GM21717 (cell line): ENCODE data around the gene TRAPPC6A.

Experiments used
- ATAC-seq: cut with Tn5 transposase; IDR thresholded peaks from one replicate; pipeline ENCODE4 v1.9.1; 2021; ENCODE audit warnings: mild to moderate bottlenecking, moderate library complexity; ENCODE audit not compliant: unreplicated experiment

The TRAPPC6A gene

DNA sequence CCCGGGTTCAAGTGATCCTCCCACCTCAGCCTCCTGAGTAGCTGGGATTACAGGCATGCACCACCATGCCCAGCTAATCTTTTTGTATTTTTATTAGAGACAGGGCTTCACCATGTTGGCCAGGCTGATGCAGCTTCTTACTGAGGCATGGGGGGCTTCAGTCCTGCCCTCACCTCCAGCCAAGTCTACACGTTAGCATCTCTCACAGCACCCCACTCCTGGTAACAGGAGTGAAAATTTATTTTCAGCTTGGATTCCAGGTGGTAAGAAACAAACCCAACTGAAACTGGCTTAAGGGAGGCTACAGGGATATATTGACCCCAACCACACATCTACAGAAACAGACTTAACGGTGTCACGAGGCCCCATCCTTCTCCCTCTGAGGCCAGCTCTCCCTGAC, 27.9 kb downstream of the TRAPPC6A start:
- no peak for ATAC-seq

GRCh38 chr19:45149129-45149528, 28.9 kb downstream of the TRAPPC6A start:
- no peak for ATAC-seq

DNA sequence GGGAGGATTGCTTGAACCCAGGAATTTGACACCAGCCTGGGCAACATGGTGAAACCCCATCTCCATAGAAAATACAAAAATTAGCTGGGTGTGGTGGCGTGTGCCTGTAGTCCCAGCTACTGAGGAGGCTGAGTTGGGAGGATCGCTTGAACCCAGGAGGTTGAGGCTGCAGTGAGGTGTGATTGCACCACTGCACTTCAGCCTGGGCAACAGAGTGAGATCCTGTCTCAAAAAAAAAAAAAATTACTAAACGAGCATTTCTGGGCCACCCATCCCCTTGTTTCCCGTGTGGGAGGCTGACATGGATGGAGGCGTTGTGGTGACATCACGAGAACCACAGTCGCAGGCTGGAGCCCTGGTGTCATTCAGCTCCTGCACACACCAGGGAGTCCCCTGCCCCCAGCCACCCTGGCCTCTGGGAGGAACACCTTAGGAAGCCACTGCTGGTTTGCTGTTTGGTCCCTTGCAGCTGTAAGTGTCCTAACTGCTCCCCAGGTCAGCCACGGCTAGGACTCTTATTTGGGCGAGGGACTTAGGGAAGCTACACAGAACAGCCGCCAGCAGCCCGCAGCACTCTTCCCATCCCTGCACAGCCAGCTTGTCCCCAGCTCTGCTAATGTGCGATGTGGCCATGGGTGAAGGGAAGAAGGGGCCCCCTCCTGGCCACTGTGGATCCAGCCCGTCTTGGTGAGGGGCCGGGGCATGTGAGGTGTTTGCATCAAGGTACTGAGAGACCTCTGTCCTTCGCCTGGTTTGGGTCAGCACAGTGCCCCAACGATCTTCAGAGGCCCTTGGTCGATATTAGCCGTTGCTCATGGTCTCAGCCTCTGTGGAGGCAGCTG, 30.0 kb downstream of the TRAPPC6A start:
- ATAC-seq: no peak

- ATAC-seq: no peak
Measured at GRCh38 chr19:45146741-45147205, 31.3 kb downstream of the TRAPPC6A start.

DNA sequence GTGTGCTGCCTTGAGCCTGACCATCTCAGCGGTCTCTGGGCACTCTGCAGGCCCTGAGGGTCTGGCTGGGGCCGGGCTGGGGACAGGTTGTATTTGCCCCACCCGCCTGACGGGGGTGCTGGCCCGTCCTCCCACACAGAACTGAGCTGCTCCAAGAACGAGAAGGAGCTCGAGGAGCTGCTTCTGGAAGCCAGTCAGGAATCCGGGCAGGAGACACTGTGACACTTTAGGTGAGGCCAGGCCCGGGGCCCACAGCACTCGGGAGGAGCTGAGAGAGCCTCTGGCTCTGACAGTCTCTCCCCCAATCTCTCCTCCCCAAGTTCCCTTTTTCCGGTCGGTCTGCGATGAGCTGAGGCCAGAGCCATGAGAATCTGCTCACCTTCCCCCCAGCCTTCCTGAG, 31.8 kb downstream of the TRAPPC6A start:
- no peak for ATAC-seq

GRCh38 chr19:45145270-45146189, 32.5 kb downstream of the TRAPPC6A start:
- no peak for ATAC-seq

- ATAC-seq: no peak
Measured at GRCh38 chr19:45144431-45145269, 33.4 kb downstream of the TRAPPC6A start.

- no peak for ATAC-seq
Measured at GRCh38 chr19:45142726-45143110, 35.3 kb downstream of the TRAPPC6A start.

DNA sequence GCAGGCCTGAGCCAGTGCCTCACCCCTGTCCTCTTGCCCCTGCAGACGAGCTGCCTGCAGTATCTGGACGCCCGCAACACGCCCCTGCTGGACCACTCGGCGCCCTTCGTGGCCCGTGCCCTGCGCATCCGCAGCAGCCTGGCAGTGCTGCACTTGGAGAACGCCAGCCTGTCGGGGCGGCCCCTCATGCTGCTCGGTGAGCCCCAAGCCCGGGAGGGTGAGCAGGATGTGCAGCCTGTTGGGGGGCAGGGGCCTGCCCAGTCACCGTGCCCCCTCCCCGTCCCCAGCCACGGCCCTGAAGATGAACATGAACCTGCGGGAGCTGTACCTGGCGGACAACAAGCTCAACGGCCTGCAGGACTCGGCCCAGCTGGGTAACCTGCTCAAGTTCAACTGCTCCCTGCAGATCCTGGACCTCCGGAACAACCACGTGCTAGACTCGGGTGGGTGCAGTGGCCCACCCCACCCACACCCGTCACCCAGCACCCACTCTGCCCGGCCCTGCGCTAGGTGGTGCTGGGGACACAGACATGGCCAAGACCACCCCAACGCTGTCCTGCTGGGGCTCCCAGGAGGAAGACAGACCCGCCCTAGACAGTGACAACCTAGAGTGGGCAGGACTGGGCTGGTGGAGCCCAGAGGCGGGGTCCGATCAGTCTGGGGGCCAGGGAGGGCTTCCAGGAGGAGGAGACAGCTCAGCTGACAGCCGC, 35.9 kb downstream of the TRAPPC6A start:
- ATAC-seq: no peak

- no peak for ATAC-seq
Measured at GRCh38 chr19:45141203-45141900, 36.7 kb downstream of the TRAPPC6A start.

DNA sequence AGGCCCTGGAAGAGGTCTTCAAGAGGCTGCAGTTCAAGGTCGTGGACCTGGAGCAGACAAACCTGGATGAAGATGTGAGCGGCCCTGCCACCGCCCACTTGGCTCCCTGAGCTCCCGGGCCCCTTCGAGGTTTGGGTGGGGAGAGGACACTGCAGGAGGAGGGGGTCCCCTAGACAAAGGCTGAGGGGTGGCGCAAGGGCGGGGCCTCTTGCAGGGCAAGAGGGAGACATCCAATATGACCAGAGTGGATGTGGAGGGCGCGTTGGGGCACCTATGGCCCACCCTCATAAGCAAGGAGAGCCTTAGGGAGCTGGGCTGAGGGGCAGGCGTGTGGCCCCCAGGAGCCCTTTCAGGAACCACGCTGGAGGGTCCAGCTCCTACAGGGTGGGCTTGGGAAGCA, 37.5 kb downstream of the TRAPPC6A start:
- no peak for ATAC-seq

DNA sequence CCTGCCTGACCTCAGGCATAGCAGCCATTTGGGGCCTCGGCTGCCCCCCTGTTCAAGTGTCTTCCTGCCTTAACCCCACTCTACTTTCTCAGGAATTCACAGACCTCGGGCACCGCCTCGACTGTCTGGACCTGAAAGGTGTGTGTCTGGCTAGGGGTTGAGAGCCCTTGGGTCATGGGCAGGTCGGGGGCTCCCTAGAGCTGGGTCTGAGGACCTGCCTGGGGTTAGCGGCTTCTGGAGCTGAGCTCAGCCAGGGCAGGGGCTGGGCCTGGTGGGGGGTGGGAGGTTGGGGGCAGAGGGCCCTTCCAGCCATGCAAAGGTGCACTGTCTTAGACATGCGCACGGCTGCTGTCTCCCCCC, 37.9 kb downstream of the TRAPPC6A start:
- ATAC-seq: no peak

DNA sequence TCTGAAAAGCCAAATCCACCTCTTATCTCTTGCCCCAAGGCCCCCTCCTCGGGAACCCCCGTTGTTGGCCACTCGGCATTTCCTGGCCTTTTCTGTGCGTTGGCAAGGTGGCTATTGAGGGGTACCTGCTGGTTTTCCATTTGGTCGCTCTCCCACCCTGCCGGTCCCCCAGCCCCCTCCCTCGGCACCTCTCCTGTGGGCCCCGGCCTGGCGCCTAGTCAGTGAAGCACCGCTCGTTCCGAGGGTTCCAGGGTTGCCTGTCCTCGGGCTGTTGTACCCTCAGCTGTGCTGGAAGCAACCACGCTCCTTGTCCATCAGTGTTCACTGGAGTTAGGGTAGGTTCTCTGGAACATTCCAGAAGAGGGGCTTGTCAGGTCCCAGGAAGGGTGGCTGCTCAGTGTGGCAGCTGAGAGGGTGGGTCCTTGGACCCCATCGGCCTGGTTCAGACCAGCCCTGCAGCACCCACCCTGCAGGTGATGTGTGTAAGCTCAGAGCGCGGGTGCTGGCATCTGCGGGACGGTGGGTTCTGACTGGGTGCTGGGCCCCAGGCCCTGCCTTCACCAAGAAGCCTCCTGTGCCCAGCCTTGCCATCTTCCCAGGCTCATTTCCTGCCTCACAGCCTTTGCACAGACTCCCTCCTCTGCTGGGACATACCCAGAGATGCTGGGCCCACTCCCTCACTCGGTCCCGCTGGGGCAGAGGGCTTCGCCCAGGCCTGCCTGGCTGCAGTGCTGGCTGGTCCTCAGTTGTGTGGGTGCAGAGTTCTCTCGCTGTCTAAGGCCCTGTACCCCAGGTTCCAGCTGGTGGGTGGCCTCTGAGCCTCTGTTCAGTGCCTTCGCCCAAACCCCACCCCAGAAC, 38.5 kb downstream of the TRAPPC6A start:
- ATAC-seq: no peak

DNA sequence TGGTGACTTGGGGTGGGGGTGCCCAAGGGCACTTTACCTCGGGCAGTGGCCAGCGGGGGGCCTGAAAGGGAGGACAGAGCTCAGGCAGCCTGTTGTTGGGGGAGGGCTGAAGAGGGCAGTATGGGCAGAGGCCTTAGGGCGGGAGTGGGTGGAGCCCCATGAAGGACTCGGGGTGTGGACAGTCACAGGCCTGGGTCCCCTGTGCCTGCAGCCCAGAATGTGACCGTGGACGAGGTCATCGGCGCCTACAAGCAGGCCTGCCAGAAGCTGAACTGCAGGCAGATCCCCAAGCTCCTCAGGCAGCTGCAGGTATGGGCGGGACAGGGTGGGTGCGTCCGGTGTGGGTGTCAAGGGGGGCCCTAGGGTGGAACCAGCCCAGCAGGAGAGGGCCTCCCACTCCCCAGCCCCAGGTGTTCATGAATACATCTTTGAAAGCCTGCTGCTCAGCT, 39.7 kb downstream of the TRAPPC6A start:
- no peak for ATAC-seq

DNA sequence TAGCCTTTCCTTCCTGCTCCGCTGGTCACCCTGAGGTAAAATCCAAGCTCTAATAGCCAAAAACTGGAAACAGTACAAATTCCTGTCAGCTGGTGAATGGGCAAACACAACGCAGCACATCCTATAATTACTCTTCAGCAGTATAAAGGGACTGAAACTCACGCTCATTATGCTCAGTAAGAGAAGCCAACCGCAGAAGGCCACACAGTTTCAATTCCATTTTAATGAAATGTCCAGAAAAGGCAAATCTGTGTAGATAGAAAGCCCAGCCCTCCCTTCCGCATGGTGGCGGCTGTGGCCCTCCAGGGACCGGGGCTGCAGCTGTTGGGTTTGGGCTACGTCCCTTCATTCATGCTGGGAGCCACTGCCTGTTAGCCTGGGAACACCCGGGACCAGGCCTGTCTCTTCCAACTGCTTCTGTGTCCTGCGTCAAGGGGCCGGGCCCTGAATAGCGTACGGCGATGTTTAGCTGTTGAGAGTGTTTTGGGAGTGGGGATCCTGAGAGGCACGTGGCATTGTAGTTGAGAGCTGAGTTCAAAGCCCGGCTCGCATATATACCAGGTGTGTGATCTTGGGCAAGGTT, 40.8 kb downstream of the TRAPPC6A start:
- ATAC-seq: peak; percentile 68

DNA sequence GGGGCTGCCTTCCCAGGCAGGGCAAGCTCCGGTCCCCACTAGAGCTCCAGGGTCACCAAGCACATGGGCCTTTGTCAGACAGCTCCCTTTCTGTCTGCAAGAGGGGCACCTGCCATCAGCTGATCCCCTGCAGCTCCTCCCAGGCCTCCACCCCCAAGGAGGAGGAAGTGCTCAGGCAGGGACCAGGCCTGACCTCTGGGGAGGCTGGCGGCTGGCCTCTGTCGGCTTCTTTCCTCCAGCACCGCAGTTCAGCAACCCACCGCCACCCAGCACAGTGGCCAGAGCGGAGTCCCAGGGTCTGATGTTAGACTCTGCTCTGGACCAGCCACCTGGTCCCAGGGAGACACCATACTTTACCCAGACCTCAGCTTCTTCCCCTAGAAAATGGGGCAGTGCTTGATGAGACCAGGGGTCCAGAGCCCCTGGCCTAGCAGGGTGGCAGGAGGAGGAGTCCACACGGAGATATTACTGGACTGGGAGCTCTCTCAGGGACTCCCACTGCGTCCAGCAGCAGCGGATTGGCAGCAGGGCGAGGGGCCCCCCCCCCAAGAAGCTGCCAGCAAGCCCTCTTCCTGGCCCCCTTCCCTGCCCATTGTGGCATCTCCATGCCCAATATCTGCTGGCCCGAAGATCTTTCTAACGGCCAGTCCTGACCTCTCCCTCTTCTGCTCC, 41.4 kb downstream of the TRAPPC6A start:
- ATAC-seq: no peak

DNA sequence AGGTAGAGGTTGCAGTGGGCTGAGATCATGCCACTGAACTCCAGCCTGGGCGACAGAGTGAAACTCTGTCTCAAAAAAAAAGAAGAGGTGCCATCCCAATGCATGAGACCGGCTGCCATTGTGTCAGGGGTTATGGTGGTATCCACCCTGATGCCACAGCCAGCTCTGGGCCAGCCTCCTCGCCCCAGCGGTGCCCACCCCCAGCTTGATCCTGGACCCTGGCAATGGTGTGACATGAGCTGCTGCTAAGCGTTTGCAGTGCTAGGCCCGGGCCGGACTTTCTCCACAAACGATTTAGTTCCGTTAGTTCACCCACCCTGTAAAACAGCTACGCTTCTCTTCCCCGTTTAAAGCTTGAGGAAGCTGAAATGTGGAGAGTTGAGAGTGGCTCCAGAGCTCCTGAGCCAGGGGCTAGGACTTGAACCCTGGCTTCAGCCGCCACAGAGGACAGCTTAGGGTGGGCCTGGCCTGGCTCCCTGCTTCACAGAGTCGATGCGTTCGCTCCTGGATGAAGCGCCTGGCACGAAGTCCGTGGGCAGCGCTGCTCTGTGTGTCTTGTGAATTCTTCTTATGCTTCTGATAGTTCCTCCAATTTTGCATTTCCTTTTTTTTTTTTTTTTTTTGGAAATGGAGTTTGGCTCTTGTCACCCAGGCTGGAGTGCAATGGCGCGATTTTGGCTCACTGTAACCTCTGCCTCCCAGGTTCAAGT, 42.7 kb downstream of the TRAPPC6A start:
- no peak for ATAC-seq
